ENCODE results near the gene B3GNT2.
"Not testable (repeated sequence)": the region's sequence is repeated elsewhere in the genome, so short reads cannot be mapped to it uniquely, and the experiment has no call there.

Gene B3GNT2

GRCh38 chr2:62185475-62186155 lies 10.3 kb upstream of the B3GNT2 start:
- DNase-seq (ENCODE audit: low read depth): no peak

GRCh38 chr2:62186156-62186905 lies 9.6 kb upstream of the B3GNT2 start:
- no peak for DNase-seq (ENCODE audit: low read depth)

GRCh38 chr2:62187246-62187645 lies 8.7 kb upstream of the B3GNT2 start:
- no peak for DNase-seq (ENCODE audit: low read depth)

GRCh38 chr2:62188416-62188815 lies 7.5 kb upstream of the B3GNT2 start:
- no peak for DNase-seq (ENCODE audit: low read depth)

- DNase-seq (ENCODE audit: low read depth): no peak
Observed at GRCh38 chr2:62189196-62189595, 6.7 kb upstream of the B3GNT2 start.

- DNase-seq (ENCODE audit: low read depth): no peak
Observed at GRCh38 chr2:62192811-62193210, 3.1 kb upstream of the B3GNT2 start.

- DNase-seq (ENCODE audit: low read depth): no peak
Observed at GRCh38 chr2:62194558-62195420, 1.1 kb upstream of the B3GNT2 start.

GRCh38 chr2:62196278-62196901 lies 475 bp downstream of the B3GNT2 start:
- DNase-seq (ENCODE audit: low read depth): peak; percentile 31

- no peak for DNase-seq (ENCODE audit: low read depth)
Observed at GRCh38 chr2:62197011-62197924, 1.4 kb downstream of the B3GNT2 start.

GRCh38 chr2:62197925-62198633 lies 2.2 kb downstream of the B3GNT2 start:
- no peak for DNase-seq (ENCODE audit: low read depth)

GRCh38 chr2:62198854-62199253 lies 2.9 kb downstream of the B3GNT2 start:
- DNase-seq (ENCODE audit: low read depth): not testable (repeated sequence)

- DNase-seq (ENCODE audit: low read depth): no peak
Observed at GRCh38 chr2:62199392-62200125, 3.6 kb downstream of the B3GNT2 start.

GRCh38 chr2:62200291-62200841 lies 4.5 kb downstream of the B3GNT2 start:
- no peak for DNase-seq (ENCODE audit: low read depth)

GRCh38 chr2:62200868-62201267 lies 5.0 kb downstream of the B3GNT2 start:
- no peak for DNase-seq (ENCODE audit: low read depth)

GRCh38 chr2:62201307-62201706 lies 5.4 kb downstream of the B3GNT2 start:
- no peak for DNase-seq (ENCODE audit: low read depth)

GRCh38 chr2:62202019-62202722 lies 6.3 kb downstream of the B3GNT2 start:
- DNase-seq (ENCODE audit: low read depth): no peak

GRCh38 chr2:62202729-62203128 lies 6.8 kb downstream of the B3GNT2 start:
- DNase-seq (ENCODE audit: low read depth): no peak

- DNase-seq (ENCODE audit: low read depth): no peak
Observed at GRCh38 chr2:62203459-62203858, 7.5 kb downstream of the B3GNT2 start.

- no peak for DNase-seq (ENCODE audit: low read depth)
Observed at GRCh38 chr2:62204998-62205496, 9.1 kb downstream of the B3GNT2 start.

Measured in stimulated activated CD4-positive, alpha-beta T cell treated with anti-CD3 and anti-CD28 coated beads, Interleukin-2, amount 100 ng/mL, for 4 hours (primary cell).